SK-MEL-5 (cell line): ENCODE data around the gene PAN2. TPM values are rescaled to one million over a fixed set of nuclear protein-coding genes. Genes with fewer than 3 reads are reported as not detected.
A peak's percentile ranks its signal among the peaks of the same experiment; 100 is the strongest.

Experiments
- DNase-seq: peaks from one replicate; pipeline ENCODE4 v3.0.0-alpha.2; 2016; ENCODE audit warnings: low read depth, low spot score
- in situ Hi-C: cut with HindIII; loops from 2 replicates; pipeline ENCODE4 v1.10.0; 2016; ENCODE audit warnings: low sequenced_read_pairs, high pct_unique_total_duplicates, low pct_unique_long_range_greater_than_20kb
- polyA plus RNA-seq, 2 experiments: library from polyadenylated mRNA; depleted of rRNA; stranded (reverse); fragments of >200 nt; gene quantifications; 2 replicates each; pipeline ENCODE4 v1.2.3, GENCODE V29; 2015
- total RNA-seq: library from RNA; depleted of rRNA; stranded (reverse); fragments of >200 nt; shearing (Covaris generic); gene quantifications from 2 replicates; pipeline ENCODE4 v1.2.3, GENCODE V29; 2014; rRNA removed

PAN2 gene
- total RNA-seq = 32.5 and 50.6 TPM in 2 replicates
- 16.1 and 21.7 TPM in 2 replicates for polyA plus RNA-seq (2015; cell fraction: cytosol; rRNA removed)
- polyA plus RNA-seq (2015; cell fraction: nucleus; rRNA removed) = 1,183 and 1,390 TPM in 2 replicates

- in situ Hi-C loops = no loop called here
- DNase-seq = peak; percentile 97
These were observed at the start of gene PAN2 for GRCh38 chr12:56333679-56334489. Gene PAN2, minus strand, starts transcription at chr12:56334000. Its CDS starts 906 bp downstream, at chr12:56333094.

GRCh38 chr12:56382611-56383010 is 48.8 kb upstream of the PAN2 start:
- in situ Hi-C loops = no loop called here
- DNase-seq = no peak

- DNase-seq = no peak
- in situ Hi-C loops = no loop called here
These were observed 44.2 kb upstream of the PAN2 start for GRCh38 chr12:56377989-56378316.

- DNase-seq = peak; percentile 45
- in situ Hi-C loops = no loop called here
These were observed 43.6 kb upstream of the PAN2 start for GRCh38 chr12:56377310-56377988.

- in situ Hi-C loops = no loop called here
- no peak for DNase-seq
These were observed 42.0 kb upstream of the PAN2 start for GRCh38 chr12:56375598-56376434.

- in situ Hi-C loops = no loop called here
- DNase-seq = no peak
These were observed 41.2 kb upstream of the PAN2 start for GRCh38 chr12:56374726-56375597.

GRCh38 chr12:56373515-56373914 is 39.7 kb upstream of the PAN2 start:
- in situ Hi-C loops = no loop called here
- no peak for DNase-seq

GRCh38 chr12:56366948-56367347 is 33.1 kb upstream of the PAN2 start:
- in situ Hi-C loops = no loop called here

GRCh38 chr12:56362130-56363059 is 28.6 kb upstream of the PAN2 start, which contains the start of gene APOF:
Gene APOF, minus strand, starts transcription at chr12:56362857. Its CDS starts 112 bp downstream, at chr12:56362745.
- in situ Hi-C loops = no loop called here
- DNase-seq = no peak

More at GRCh38 chr12:56366948-56367347, 33.1 kb upstream of the PAN2 start:
- no peak for DNase-seq

GRCh38 chr12:56361487-56362129 is 27.8 kb upstream of the PAN2 start:
- in situ Hi-C loops = no loop called here
- no peak for DNase-seq

- peak; percentile 100 for DNase-seq
- in situ Hi-C loops = no loop called here
These were observed 26.3 kb upstream of the PAN2 start, which contains the start of gene STAT2 for GRCh38 chr12:56359851-56360767. Gene STAT2, minus strand, starts transcription at chr12:56360107. Its CDS starts 3,536 bp downstream, at chr12:56356571.

GRCh38 chr12:56358836-56359532 is 25.2 kb upstream of the PAN2 start:
- in situ Hi-C loops = no loop called here
- DNase-seq = peak; percentile 80

GRCh38 chr12:56351325-56351724 is 17.5 kb upstream of the PAN2 start:
- in situ Hi-C loops = no loop called here
- DNase-seq = no peak

- in situ Hi-C loops = no loop called here
- no peak for DNase-seq
These were observed 16.9 kb upstream of the PAN2 start for GRCh38 chr12:56350662-56351061.
